Pancreas (tissue), 10 donors: Measurements from ENCODE around the gene SBF2. TPM values are rescaled to one million over a fixed set of nuclear protein-coding genes. Genes with fewer than 3 reads are reported as not detected.

ENCODE experiments used
- ATAC-seq, 4 donors: fragments of 200-7000 bp; cut with Tn5 transposase; one replicate each; pipeline versions ENCODE4 v1.8.0 to v1.9.1; 2020; ENCODE audit warnings: mild to moderate bottlenecking in 4 of 4, moderate library complexity in 4 of 4
- DNase-seq, 6 donors: peaks; one replicate each; pipeline ENCODE4 v3.0.0-alpha.2; 2020
- FAIRE-seq: peaks from 2 replicates; lab custom pipeline; 2012; peaks lifted over from hg19 to GRCh38; lab: Jason Lieb, UNC
- H3K27ac ChIP-seq, 4 donors: fragments of 200-600 bp; sonication (generic); 1 replicate in 3 of 4; 2 replicates in 1 of 4; pipeline versions ENCODE4 v1.5.0 to v1.8.0; 2020
- H3K27me3 ChIP-seq, 4 donors: fragments of 200-600 bp; one replicate each; pipeline ENCODE4 v1.8.0; 2021
- H3K36me3 ChIP-seq, 3 donors: fragments of 200-600 bp; sonication (generic) in 1 of 3; one replicate each; pipeline versions ENCODE4 v1.5.0 to v1.8.0; 2020 to 2021
- H3K4me1 ChIP-seq, 3 donors: fragments of 200-600 bp; one replicate each; pipeline ENCODE4 v1.8.0; 2021
- H3K4me3 ChIP-seq, 4 donors: fragments of 200-600 bp; sonication (generic) in 2 of 4; one replicate each; pipeline versions ENCODE4 v1.5.0 to v1.8.0; 2020 to 2021
- H3K9me3 ChIP-seq, 4 donors: fragments of 200-600 bp; one replicate each; pipeline ENCODE4 v1.8.0; 2021
- CTCF ChIP-seq, 4 donors: fragments of 200-600 bp; sonication (generic) in 3 of 4; IDR thresholded peaks; one replicate each; pipeline versions ENCODE4 v1.5.0 to v1.8.0; 2021; ENCODE audit warnings: antibody characterized with exemption in 4 of 4
- WGBS, 2 donors: extraction: QIAGEN DNeasy Blood & Tissue Kit; methylation state at CpG; one replicate each; pipeline ENCODE4 v1.1.7; 2013; 5-methylcytosine and 5-hydroxymethylcytosine counted together
- intact Hi-C, 3 donors: fragments of 100-400 bp; cut with DNase I; formaldehyde crosslinking; loops; one replicate each; pipeline versions ENCODE4 v1.11.1 to v1.14.2; 2022
- polyA plus RNA-seq, 2 donors: library from polyadenylated mRNA; stranded (reverse); fragments of 200-250 nt; gene quantifications; one replicate each; pipeline ENCODE4 v1.2.3, GENCODE V29; 2013
- total RNA-seq, 6 donors: library from RNA; stranded (reverse); fragmentation: NEBNext Ultra II Directional in 4 of 6; extraction: Animal tissue kit (Norgen Biotek cat#: 25700) in 4 of 6; gene quantifications; one replicate each; pipeline versions ENCODE4 v1.2.1 to v1.2.4, GENCODE V29; 2021 to 2023
- donor health status: healthy with polysubstance abuse.
- donor health status: DM: no; HTN: no; CAD: no; lungs with moderate emphysema.
- donor health status: DM: no; HTN: no; CAD: no.
- donor health status: control.
- donor health status: control.
- donor health status: Bipolar disorder and iron deficiency.
- donor health status: DM: yes; HTN: yes; CAD: no.
- donor health status: DM: no; HTN: no; CAD: no.
- donor health status: DM: no; HTN: no; CAD: no.
- donor health status: DM: yes; HTN: yes; CAD: no.

The SBF2 gene
- total and polyA plus RNA-seq, 8 donors = 4.6 to 21.8 (median 10.3) TPM

- ATAC-seq (peak; percentile 19 to 46 (median 38)), FAIRE-seq (no peak), DNase-seq (peak; percentile 12 to 74 (median 38))
- Histone ChIP-seq H3K36me3 (no peaks in the 10 kb centered on the region), H3K9me3 (no peaks in the 10 kb centered on the region), H3K4me3 (peak overlapping the region; percentile 94 to 98 (median 96)), H3K27me3 (no peaks in the 10 kb centered on the region), H3K27ac (peak overlapping the region; percentile 68 to 93 (median 84)), H3K4me1 (peaks cover 0 to 14% (median 0%) of the 10 kb centered on the region in 3 donors)
- TF ChIP-seq CTCF (IDR thresholded peaks at IDR 0.05) = no peak
- intact Hi-C loops = no loop called here
- 4 to 5% methylated on average over 45 of the region's 45 CpGs for WGBS, 2 donors
Measured at GRCh38 chr11:10294290-10294953, 403 bp upstream of the SBF2 start.

- no peaks in the 10 kb centered on the region for H3K27me3 ChIP-seq
- no peaks in the 10 kb centered on the region for H3K9me3 ChIP-seq
- TF ChIP-seq CTCF (IDR thresholded peaks at IDR 0.05) = no peak
- H3K36me3 ChIP-seq = no peaks in the 10 kb centered on the region
- no peak overlapping the region for H3K27ac ChIP-seq
- H3K4me1 ChIP-seq = peaks cover 0 to 14% (median 0%) of the 10 kb centered on the region in 3 donors
- H3K4me3 ChIP-seq = no peak overlapping the region
- ATAC-seq = no peak
- intact Hi-C loops = no loop called here
- WGBS, 2 donors = 88 to 90% methylated on average over 17 of the region's 17 CpGs
- DNase-seq = no peak
- no peak for FAIRE-seq
Measured at GRCh38 chr11:10291801-10292638, 2.0 kb downstream of the SBF2 start.

GRCh38 chr11:10289765-10290380, 4.1 kb downstream of the SBF2 start:
- Histone ChIP-seq H3K9me3 (no peaks in the 10 kb centered on the region), H3K27ac (no peak overlapping the region), H3K4me1 (peaks cover 0 to 10% (median 0%) of the 10 kb centered on the region in 3 donors), H3K36me3 (no peaks in the 10 kb centered on the region), H3K4me3 (no peak overlapping the region), H3K27me3 (no peaks in the 10 kb centered on the region)
- WGBS, 2 donors = 85 to 92% methylated on average over 10 of the region's 10 CpGs
- intact Hi-C loops = no loop called here
- DNase-seq (peak in 1 of 6 donors; percentile 24), ATAC-seq (no peak), FAIRE-seq (no peak)
- TF ChIP-seq CTCF (IDR thresholded peaks at IDR 0.05) = no peak

- Histone ChIP-seq H3K36me3 (no peaks in the 10 kb centered on the region), H3K9me3 (no peaks in the 10 kb centered on the region), H3K4me1 (peaks cover 0 to 4% (median 0%) of the 10 kb centered on the region in 3 donors), H3K27ac (no peak overlapping the region), H3K4me3 (no peak overlapping the region), H3K27me3 (no peaks in the 10 kb centered on the region)
- intact Hi-C loops = no loop called here
- peak in 1 of 6 donors; percentile 73 for DNase-seq
- FAIRE-seq = no peak
- WGBS, 2 donors = 90 to 93% methylated on average over 24 of the region's 24 CpGs
- ATAC-seq = no peak
- TF ChIP-seq CTCF (IDR thresholded peaks at IDR 0.05) = no peak
Measured at GRCh38 chr11:10288881-10289764, 4.9 kb downstream of the SBF2 start.
